Pancreas (tissue), 10 donors: ENCODE data around the gene ADIPOR2. TPM values are rescaled to one million over a fixed set of nuclear protein-coding genes. Genes with fewer than 3 reads are reported as not detected.
"Not testable (repeated sequence)": the region's sequence is repeated elsewhere in the genome, so short reads cannot be mapped to it uniquely, and the experiment has no call there.

Experiments
- ATAC-seq, 4 donors: fragments of 200-7000 bp; cut with Tn5 transposase; one replicate each; pipeline versions ENCODE4 v1.8.0 to v1.9.1; 2020; ENCODE audit warnings: mild to moderate bottlenecking in 4 of 4, moderate library complexity in 4 of 4
- DNase-seq, 6 donors: peaks; one replicate each; pipeline ENCODE4 v3.0.0-alpha.2; 2020
- FAIRE-seq: peaks from 2 replicates; lab custom pipeline; 2012; peaks lifted over from hg19 to GRCh38; lab: Jason Lieb, UNC
- H3K27ac ChIP-seq, 4 donors: fragments of 200-600 bp; sonication (generic); 1 replicate in 3 of 4; 2 replicates in 1 of 4; pipeline versions ENCODE4 v1.5.0 to v1.8.0; 2020
- H3K27me3 ChIP-seq, 4 donors: fragments of 200-600 bp; one replicate each; pipeline ENCODE4 v1.8.0; 2021
- H3K36me3 ChIP-seq, 3 donors: fragments of 200-600 bp; sonication (generic) in 1 of 3; one replicate each; pipeline versions ENCODE4 v1.5.0 to v1.8.0; 2020 to 2021
- H3K4me1 ChIP-seq, 3 donors: fragments of 200-600 bp; one replicate each; pipeline ENCODE4 v1.8.0; 2021
- H3K4me3 ChIP-seq, 4 donors: fragments of 200-600 bp; sonication (generic) in 2 of 4; one replicate each; pipeline versions ENCODE4 v1.5.0 to v1.8.0; 2020 to 2021
- H3K9me3 ChIP-seq, 4 donors: fragments of 200-600 bp; one replicate each; pipeline ENCODE4 v1.8.0; 2021
- WGBS, 2 donors: extraction: QIAGEN DNeasy Blood & Tissue Kit; methylation state at CpG; one replicate each; pipeline ENCODE4 v1.1.7; 2013; 5-methylcytosine and 5-hydroxymethylcytosine counted together
- intact Hi-C, 3 donors: fragments of 100-400 bp; cut with DNase I; formaldehyde crosslinking; loops; one replicate each; pipeline versions ENCODE4 v1.11.1 to v1.14.2; 2022
- polyA plus RNA-seq, 2 donors: library from polyadenylated mRNA; stranded (reverse); fragments of 200-250 nt; gene quantifications; one replicate each; pipeline ENCODE4 v1.2.3, GENCODE V29; 2013
- total RNA-seq, 6 donors: library from RNA; stranded (reverse); fragmentation: NEBNext Ultra II Directional in 4 of 6; extraction: Animal tissue kit (Norgen Biotek cat#: 25700) in 4 of 6; gene quantifications; one replicate each; pipeline versions ENCODE4 v1.2.1 to v1.2.4, GENCODE V29; 2021 to 2023
- TF ChIP-seq, protein P1 (sequence below), 4 donors: fragments of 200-600 bp; sonication (generic) in 3 of 4; IDR thresholded peaks; one replicate each; pipeline versions ENCODE4 v1.5.0 to v1.8.0; 2021; ENCODE audit warnings: antibody characterized with exemption in 4 of 4
- donor health status: healthy with polysubstance abuse.
- donor health status: DM: no; HTN: no; CAD: no; lungs with moderate emphysema.
- donor health status: DM: no; HTN: no; CAD: no.
- donor health status: control.
- donor health status: control.
- donor health status: Bipolar disorder and iron deficiency.
- donor health status: DM: yes; HTN: yes; CAD: no.
- donor health status: DM: no; HTN: no; CAD: no.
- donor health status: DM: no; HTN: no; CAD: no.
- donor health status: DM: yes; HTN: yes; CAD: no.

ADIPOR2 gene
- total and polyA plus RNA-seq, 8 donors: 10.4 to 27.5 (median 22.1) TPM

DNA sequence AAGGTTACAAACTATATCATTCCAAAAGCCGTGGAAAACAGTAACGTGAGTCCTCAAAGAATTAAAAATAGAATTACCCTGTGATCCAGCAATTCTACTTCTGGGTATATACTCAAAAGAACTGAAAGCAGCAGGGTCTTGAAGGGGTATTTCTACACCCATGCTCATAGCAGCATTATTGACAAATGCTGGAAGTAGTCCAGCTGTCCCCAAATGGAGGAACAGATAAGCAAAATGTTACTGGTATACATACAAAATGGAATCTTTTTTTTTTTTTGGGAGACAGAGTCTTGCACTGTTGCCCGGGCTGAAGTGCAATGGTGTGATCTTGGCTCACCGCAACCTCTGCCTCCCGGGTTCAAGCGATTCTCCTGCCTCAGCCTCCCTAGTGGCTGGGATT, 32.9 kb downstream of the ADIPOR2 start:
- Histone ChIP-seq H3K4me1 (peaks cover 8 to 18% (median 14%) of the 10 kb centered on the region in 3 donors), H3K9me3 (no peaks in the 10 kb centered on the region), H3K36me3 (no peaks in the 10 kb centered on the region), H3K27me3 (no peaks in the 10 kb centered on the region), H3K4me3 (no peak overlapping the region), H3K27ac (no peak overlapping the region)
- DNase-seq (no peak), ATAC-seq (no peak), FAIRE-seq (no peak)
- TF ChIP-seq, protein P1, sequence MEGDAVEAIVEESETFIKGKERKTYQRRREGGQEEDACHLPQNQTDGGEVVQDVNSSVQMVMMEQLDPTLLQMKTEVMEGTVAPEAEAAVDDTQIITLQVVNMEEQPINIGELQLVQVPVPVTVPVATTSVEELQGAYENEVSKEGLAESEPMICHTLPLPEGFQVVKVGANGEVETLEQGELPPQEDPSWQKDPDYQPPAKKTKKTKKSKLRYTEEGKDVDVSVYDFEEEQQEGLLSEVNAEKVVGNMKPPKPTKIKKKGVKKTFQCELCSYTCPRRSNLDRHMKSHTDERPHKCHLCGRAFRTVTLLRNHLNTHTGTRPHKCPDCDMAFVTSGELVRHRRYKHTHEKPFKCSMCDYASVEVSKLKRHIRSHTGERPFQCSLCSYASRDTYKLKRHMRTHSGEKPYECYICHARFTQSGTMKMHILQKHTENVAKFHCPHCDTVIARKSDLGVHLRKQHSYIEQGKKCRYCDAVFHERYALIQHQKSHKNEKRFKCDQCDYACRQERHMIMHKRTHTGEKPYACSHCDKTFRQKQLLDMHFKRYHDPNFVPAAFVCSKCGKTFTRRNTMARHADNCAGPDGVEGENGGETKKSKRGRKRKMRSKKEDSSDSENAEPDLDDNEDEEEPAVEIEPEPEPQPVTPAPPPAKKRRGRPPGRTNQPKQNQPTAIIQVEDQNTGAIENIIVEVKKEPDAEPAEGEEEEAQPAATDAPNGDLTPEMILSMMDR (IDR thresholded peaks at IDR 0.05): no peak
- intact Hi-C loops: no loop called here
- WGBS, 2 donors: 88 to 91% methylated on average over 6 of the region's 6 CpGs

DNA sequence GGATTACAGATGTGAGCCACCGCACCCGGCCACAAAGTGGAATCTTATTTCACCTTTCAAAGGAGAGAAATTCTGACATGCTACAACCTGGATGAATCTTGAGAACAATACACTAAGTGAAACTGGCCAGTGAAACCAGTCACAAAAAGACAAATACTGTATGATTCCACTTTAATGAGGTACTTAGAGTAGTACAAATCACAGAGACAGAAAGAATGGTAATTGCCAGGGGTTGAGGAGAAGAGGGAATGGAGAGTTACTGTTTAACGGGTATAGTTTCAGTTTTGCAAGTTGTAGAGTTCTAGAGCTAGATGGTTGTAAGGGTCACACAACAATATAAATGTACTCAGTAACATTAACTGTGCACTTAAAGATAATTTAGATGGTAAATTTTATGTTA, 33.4 kb downstream of the ADIPOR2 start:
- intact Hi-C loops: no loop called here
- Histone ChIP-seq H3K4me1 (peaks cover 8 to 13% (median 11%) of the 10 kb centered on the region in 3 donors), H3K4me3 (no peak overlapping the region), H3K36me3 (no peaks in the 10 kb centered on the region), H3K9me3 (no peaks in the 10 kb centered on the region), H3K27ac (no peak overlapping the region), H3K27me3 (no peaks in the 10 kb centered on the region)
- whole genome bisulfite sequencing, 2 donors: 93 to 96% methylated on average over 3 of the region's 3 CpGs
- no peak for ATAC-seq
- FAIRE-seq: no peak
- DNase-seq: no peak
- TF ChIP-seq, protein P1 (IDR thresholded peaks at IDR 0.05): no peak

DNA sequence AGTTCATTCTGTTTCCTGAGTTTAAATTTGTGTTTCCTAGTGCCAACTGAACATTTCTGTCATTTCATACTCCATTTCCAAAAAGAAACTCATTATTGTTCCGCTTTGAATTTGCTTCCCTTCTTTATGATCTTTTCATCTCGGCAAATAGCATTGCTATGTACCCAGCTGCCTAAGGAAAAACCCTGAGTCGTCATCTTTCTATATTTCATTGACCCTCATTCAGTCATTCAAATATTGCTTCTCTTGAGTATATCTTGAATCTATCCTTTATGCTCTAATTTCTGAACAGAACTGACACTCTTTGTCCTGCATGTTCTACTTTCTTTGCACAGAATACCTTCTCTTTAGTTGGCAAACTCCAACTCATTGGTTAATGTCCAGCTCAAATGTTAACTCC, 35.9 kb downstream of the ADIPOR2 start:
- Histone ChIP-seq H3K36me3 (no peaks in the 10 kb centered on the region), H3K9me3 (no peaks in the 10 kb centered on the region), H3K4me3 (no peak overlapping the region), H3K4me1 (peaks cover 0 to 7% (median 0%) of the 10 kb centered on the region in 3 donors), H3K27ac (no peak overlapping the region), H3K27me3 (no peaks in the 10 kb centered on the region)
- 92 to 95% methylated on average over 3 of the region's 3 CpGs for WGBS, 2 donors
- ATAC-seq (no peak), DNase-seq (no peak), FAIRE-seq (no peak)
- TF ChIP-seq, protein P1 (IDR thresholded peaks at IDR 0.05): no peak
- intact Hi-C loops: no loop called here

DNA sequence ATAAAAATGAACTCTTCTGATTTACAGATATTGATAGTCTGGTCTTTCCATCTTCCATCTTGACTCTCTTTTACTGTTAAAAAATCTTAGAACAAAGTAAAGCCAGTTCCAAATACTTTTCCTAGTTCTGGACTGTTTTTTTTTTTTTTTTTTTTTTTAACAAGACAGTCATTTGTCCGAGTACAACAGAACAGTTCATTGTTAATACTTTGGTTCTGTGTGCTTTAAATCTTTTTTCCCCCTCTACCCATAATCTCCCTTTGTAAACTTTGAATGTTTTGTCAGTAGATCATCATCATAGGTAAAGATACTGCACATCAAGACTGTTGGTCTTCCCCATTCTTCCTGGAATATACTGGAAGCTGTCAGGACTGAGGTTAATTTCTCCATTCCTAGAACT, 38.0 kb downstream of the ADIPOR2 start:
- Histone ChIP-seq H3K27me3 (no peaks in the 10 kb centered on the region), H3K36me3 (no peaks in the 10 kb centered on the region), H3K4me1 (peaks cover 8 to 13% (median 10%) of the 10 kb centered on the region in 3 donors), H3K9me3 (no peaks in the 10 kb centered on the region), H3K27ac (no peak overlapping the region), H3K4me3 (no peak overlapping the region)
- DNase-seq (no peak), ATAC-seq (no peak), FAIRE-seq (no peak)
- TF ChIP-seq, protein P1 (IDR thresholded peaks at IDR 0.05): no peak
- 95% methylated on average over 1 of the region's 1 CpG for WGBS, 2 donors
- intact Hi-C loops: no loop called here

DNA sequence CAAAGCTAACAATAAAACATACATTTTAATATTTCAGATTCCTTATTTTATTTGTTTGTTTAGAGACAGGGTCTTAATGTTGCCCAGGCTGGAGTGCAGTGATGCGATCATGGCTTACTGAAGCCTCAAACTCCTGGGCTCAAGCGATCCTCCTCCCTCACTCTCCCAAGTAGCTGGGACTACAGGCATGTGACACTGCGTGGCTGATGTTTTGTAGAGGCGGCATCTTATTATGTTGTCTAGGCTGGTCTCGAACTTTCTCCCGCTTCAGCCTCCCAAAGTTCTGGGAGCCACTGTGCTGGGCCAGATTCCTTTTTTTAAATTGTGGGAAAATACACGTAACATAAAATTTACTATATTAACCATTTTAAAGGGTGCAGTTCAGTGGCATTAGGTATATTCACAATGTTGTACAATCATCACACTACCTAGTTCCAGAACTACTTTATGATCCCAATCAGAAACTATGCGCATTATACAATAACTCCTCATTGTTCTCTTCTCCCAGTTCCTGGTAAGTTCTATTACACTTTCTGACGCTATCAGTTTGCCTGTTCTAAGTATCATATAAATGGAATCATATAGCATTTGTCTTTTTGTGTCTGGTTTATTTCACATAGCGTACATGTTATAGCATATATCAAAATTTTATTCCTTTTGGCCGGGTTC, 40.3 kb downstream of the ADIPOR2 start:
- TF ChIP-seq, protein P1 (IDR thresholded peaks at IDR 0.05): no peak
- no peak overlapping the region for H3K4me3 ChIP-seq
- H3K27me3 ChIP-seq: no peaks in the 10 kb centered on the region
- FAIRE-seq: no peak
- no peak for DNase-seq
- no peaks in the 10 kb centered on the region for H3K9me3 ChIP-seq
- no peaks in the 10 kb centered on the region for H3K36me3 ChIP-seq
- intact Hi-C loops: no loop called here
- no peak for ATAC-seq
- peaks cover 8 to 13% (median 10%) of the 10 kb centered on the region in 3 donors for H3K4me1 ChIP-seq
- H3K27ac ChIP-seq: no peak overlapping the region
- 95 to 97% methylated on average over 11 of the region's 11 CpGs for WGBS, 2 donors

DNA sequence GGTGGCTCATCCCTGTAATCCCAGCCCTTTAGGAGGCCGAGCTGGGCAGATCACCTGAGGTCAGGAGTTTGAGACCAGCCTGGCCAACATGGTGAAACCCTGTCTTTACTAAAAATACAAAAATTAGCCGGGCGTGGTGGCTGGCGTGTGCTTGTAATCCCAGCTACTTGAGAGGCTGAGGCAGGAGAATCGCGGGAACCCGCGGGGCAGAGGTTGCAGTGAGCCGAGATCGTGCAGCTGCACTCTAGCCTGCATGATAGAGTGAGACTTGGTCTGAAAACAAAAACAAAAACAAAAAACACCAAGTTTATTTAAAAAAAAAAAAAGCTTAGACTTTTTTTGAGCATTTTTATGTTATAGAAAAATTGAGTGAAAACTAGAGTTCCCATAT, 40.8 kb downstream of the ADIPOR2 start:
- H3K36me3 ChIP-seq, H3K9me3 ChIP-seq, H3K4me3 ChIP-seq, ATAC-seq, intact Hi-C loops, H3K27me3 ChIP-seq, H3K27ac ChIP-seq, FAIRE-seq, DNase-seq: not testable (repeated sequence)
- WGBS, 2 donors: 97% methylated on average over 10 of the region's 10 CpGs
- peaks cover 8 to 13% (median 10%) of the 10 kb centered on the region in 3 donors for H3K4me1 ChIP-seq
